Mesendoderm (in vitro differentiated cells): ENCODE measurements around the gene TSPAN11.
A peak's percentile ranks its signal among the peaks of the same experiment; 100 is the strongest.

Experiments
- DNase-seq: peaks from one replicate; pipeline ENCODE4 v3.0.0; 2013
- H2AK5ac ChIP-seq: 2 replicates; pipeline ENCODE4 v1.6.1; 2013; ENCODE audit warnings: low read length, inconsistent platforms
- H2BK120ac ChIP-seq: 2 replicates; pipeline ENCODE4 v1.6.1; 2013; ENCODE audit warnings: low read depth, mild to moderate bottlenecking, low read length, moderate library complexity, mixed read lengths
- H2BK15ac ChIP-seq: replicated peaks from 2 replicates; pipeline ENCODE4 v1.6.1; 2013; ENCODE audit warnings: low read depth, mild to moderate bottlenecking, moderate library complexity
- H2BK5ac ChIP-seq: 2 replicates; pipeline ENCODE4 v1.6.1; 2013; ENCODE audit warnings: low read length, inconsistent platforms
- H3K18ac ChIP-seq: 2 replicates; pipeline ENCODE4 v1.6.1; 2013; ENCODE audit warnings: mild to moderate bottlenecking, low read length, mixed read lengths
- H3K23ac ChIP-seq: one replicate; pipeline ENCODE4 v1.6.1; 2013; ENCODE audit warnings: low read length
- H3K27ac ChIP-seq: 2 replicates; pipeline ENCODE4 v1.5.1; 2013; ENCODE audit warnings: low read depth, mild to moderate bottlenecking, inconsistent platforms, low read length, moderate library complexity
- H3K27me3 ChIP-seq: 2 replicates; pipeline ENCODE4 v1.6.1; 2013; ENCODE audit warnings: low read length, control low read depth, mild to moderate bottlenecking, inconsistent platforms; ENCODE audit not compliant: insufficient read depth, poor library complexity
- H3K36me3 ChIP-seq: 2 replicates; pipeline ENCODE4 v1.6.1; 2013; ENCODE audit warnings: low read length, inconsistent platforms; ENCODE audit not compliant: control insufficient read depth, insufficient read depth
- H3K4ac ChIP-seq: one replicate; pipeline ENCODE4 v1.6.1; 2013; ENCODE audit warnings: low read depth, mild to moderate bottlenecking, low read length, moderate library complexity
- H3K4me1 ChIP-seq: 2 replicates; pipeline ENCODE4 v1.6.1; 2013; ENCODE audit warnings: low read depth, low read length, inconsistent platforms; ENCODE audit not compliant: control insufficient read depth
- H3K4me2 ChIP-seq: 2 replicates; pipeline ENCODE4 v1.6.1; 2013; ENCODE audit warnings: low read length
- H3K4me3 ChIP-seq: 2 replicates; pipeline ENCODE4 v1.5.1; 2013; ENCODE audit warnings: mild to moderate bottlenecking, low read length
- H3K56ac ChIP-seq: one replicate; pipeline ENCODE4 v1.6.1; 2013; ENCODE audit warnings: low read length
- H3K79me1 ChIP-seq: 2 replicates; pipeline ENCODE4 v1.6.1; 2013; ENCODE audit warnings: low read length, inconsistent platforms
- H3K79me2 ChIP-seq: 2 replicates; pipeline ENCODE4 v1.6.1; 2013; ENCODE audit warnings: mild to moderate bottlenecking, low read length; ENCODE audit not compliant: control insufficient read depth, insufficient read depth
- H3K9ac ChIP-seq: 2 replicates; pipeline ENCODE4 v1.6.1; 2013; ENCODE audit warnings: low read length, inconsistent platforms
- H4K5ac ChIP-seq: one replicate; pipeline ENCODE4 v1.6.1; 2013; ENCODE audit warnings: low read length
- H4K8ac ChIP-seq: one replicate; pipeline ENCODE4 v1.6.1; 2013; ENCODE audit warnings: low read depth, mild to moderate bottlenecking, control low read depth, low read length, moderate library complexity
- WGBS: extraction: QIAGEN DNeasy Blood & Tissue Kit; methylation state at CpG from one replicate; pipeline ENCODE4 v1.1.7; 2013; ENCODE audit warnings: low lambda C conversion rate, missing lambda C conversion rate; ENCODE audit not compliant: insufficient coverage; ENCODE audit errors: extremely low coverage; 5-methylcytosine and 5-hydroxymethylcytosine counted together

Gene TSPAN11

DNA sequence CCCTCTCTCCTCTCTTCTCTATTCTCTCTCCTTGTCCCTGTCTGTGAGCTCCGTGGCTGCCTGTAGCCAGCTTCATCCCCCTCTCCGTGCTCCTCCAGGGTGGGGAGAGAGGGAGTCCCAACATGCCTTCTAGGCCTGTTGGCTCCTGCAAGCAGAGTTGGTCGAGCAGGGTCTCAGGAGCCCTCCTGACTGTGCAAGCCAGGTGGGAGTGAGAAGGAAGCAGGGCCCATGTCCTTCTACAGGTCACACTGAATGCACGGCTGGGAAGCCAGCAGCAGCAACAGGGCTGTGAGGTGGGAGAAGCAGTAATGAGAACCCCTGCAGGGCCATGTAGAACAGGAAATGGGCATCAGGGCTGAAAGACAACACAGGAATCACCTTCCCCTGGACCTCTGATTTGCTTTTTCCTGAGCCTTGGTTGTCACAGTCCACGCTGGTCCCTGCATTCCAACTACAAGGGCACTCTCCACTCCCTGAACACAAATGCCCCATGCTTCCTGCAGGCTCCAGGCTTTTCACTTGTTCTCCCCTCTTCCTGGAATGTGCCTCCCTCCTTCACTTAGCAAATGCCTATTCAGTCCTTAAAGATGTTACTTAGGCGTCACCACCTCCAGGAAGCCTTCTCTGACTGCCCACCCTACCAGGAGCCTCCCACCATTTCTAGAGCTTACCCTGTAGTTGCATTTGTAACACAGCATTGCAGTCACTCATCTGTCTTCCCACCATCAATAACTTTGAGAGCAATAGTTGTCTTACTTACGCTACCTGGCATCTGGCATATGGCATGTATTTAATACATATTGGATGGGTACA lies 51.2 kb downstream of the TSPAN11 start:
- DNase-seq: peak; percentile 57
- H2AK5ac ChIP-seq: no peak overlapping the region
- H3K4ac ChIP-seq: no peak overlapping the region
- H2BK15ac ChIP-seq: no peak overlapping the region
- no peak overlapping the region for H2BK5ac ChIP-seq
- no peak overlapping the region for H3K4me2 ChIP-seq
- no peaks in the 10 kb centered on the region for H3K27me3 ChIP-seq
- H3K23ac ChIP-seq: no peak overlapping the region
- no peaks in the 10 kb centered on the region for H3K79me1 ChIP-seq
- H3K4me3 ChIP-seq: no peak overlapping the region
- no peak overlapping the region for H4K5ac ChIP-seq
- H3K36me3 ChIP-seq: no peaks in the 10 kb centered on the region
- H3K9ac ChIP-seq: no peak overlapping the region
- H4K8ac ChIP-seq: no peak overlapping the region
- H3K27ac ChIP-seq: no peak overlapping the region
- H3K18ac ChIP-seq: no peak overlapping the region
- H3K56ac ChIP-seq: no peak overlapping the region
- peaks cover 2% of the 10 kb centered on the region for H3K4me1 ChIP-seq
- H3K79me2 ChIP-seq: no peaks in the 10 kb centered on the region
- WGBS: no CpG with 5 or more reads among the region's 7 CpGs
- no peak overlapping the region for H2BK120ac ChIP-seq

DNA sequence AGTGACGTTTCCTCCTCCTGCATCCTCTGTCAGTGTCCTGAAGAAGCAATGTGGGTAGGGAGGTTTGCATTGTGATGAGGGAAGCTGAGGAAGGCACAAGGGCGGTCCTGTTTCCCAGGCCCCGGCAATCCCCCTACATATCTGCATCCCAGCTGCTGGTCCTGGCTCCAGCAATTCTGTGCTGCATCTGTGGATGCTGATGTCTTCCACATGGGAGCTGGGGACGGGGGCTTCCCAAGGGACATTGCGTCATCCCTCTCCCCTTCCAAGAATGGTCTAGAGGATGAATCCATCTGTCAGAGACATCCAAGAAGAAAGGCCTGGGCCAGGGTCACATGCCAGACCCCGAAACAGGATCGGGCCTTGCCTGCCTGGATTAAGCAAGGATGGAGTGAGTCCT lies 52.1 kb downstream of the TSPAN11 start:
- no peak overlapping the region for H3K18ac ChIP-seq
- H4K8ac ChIP-seq: no peak overlapping the region
- H3K27ac ChIP-seq: no peak overlapping the region
- no peak overlapping the region for H3K9ac ChIP-seq
- H3K79me1 ChIP-seq: no peaks in the 10 kb centered on the region
- H3K27me3 ChIP-seq: no peaks in the 10 kb centered on the region
- no peak overlapping the region for H2AK5ac ChIP-seq
- no peaks in the 10 kb centered on the region for H3K36me3 ChIP-seq
- no peak overlapping the region for H2BK120ac ChIP-seq
- peaks cover 2% of the 10 kb centered on the region for H3K4me1 ChIP-seq
- no peak for DNase-seq
- no peaks in the 10 kb centered on the region for H3K79me2 ChIP-seq
- H3K4ac ChIP-seq: no peak overlapping the region
- no peak overlapping the region for H2BK5ac ChIP-seq
- H4K5ac ChIP-seq: no peak overlapping the region
- no peak overlapping the region for H3K4me2 ChIP-seq
- no peak overlapping the region for H3K56ac ChIP-seq
- no peak overlapping the region for H3K23ac ChIP-seq
- H3K4me3 ChIP-seq: no peak overlapping the region
- WGBS: no CpG with 5 or more reads among the region's 7 CpGs
- H2BK15ac ChIP-seq: no peak overlapping the region

DNA sequence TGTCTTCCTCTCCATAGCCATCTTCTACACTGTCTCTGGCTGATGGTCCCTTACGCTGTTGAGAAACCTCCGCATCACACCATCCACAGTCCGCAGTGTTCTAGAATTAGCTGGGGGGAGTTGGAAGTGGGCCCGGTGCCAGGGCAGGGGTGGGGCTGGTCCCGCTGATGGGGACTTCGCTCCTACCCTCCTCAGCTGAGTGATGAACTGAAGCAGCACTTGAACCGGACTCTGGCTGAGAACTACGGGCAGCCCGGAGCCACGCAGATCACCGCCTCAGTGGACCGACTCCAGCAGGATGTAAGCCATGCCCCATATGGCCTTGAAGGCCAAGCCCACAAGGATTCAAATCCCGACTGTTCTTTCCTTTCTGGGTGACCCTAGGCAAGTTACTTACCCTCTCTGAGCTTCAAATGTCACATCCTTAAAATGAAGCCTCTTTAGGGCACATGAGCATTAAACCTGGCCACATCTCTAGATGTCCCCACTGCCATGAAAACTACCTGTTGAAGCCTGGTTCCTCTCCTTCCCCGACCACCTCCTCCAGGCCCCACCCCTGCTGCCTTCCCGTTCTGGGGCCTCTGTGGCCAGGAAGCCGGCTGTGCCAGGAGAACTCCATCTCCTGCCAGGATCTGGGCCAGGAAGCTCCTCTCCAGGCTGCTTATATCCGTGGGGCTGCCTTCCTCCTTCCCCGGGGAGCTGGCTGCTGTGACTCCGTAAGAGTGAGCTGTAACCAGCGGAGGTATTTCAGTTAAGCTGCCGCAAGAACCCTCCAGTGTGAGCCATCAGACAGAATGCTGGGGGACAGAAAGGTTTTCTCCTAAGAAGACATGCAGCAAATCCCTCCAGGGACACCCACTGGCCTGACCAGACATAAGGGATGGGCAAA lies 53.1 kb downstream of the TSPAN11 start:
- no peak overlapping the region for H3K23ac ChIP-seq
- peaks cover 2% of the 10 kb centered on the region for H3K4me1 ChIP-seq
- DNase-seq: no peak
- H3K27ac ChIP-seq: no peak overlapping the region
- WGBS: no CpG with 5 or more reads among the region's 21 CpGs
- H3K4me2 ChIP-seq: no peak overlapping the region
- H3K56ac ChIP-seq: no peak overlapping the region
- H2BK120ac ChIP-seq: no peak overlapping the region
- H3K79me2 ChIP-seq: no peaks in the 10 kb centered on the region
- H3K9ac ChIP-seq: no peak overlapping the region
- H4K5ac ChIP-seq: no peak overlapping the region
- H3K36me3 ChIP-seq: no peaks in the 10 kb centered on the region
- H4K8ac ChIP-seq: no peak overlapping the region
- no peaks in the 10 kb centered on the region for H3K79me1 ChIP-seq
- no peak overlapping the region for H2BK15ac ChIP-seq
- no peak overlapping the region for H3K18ac ChIP-seq
- no peak overlapping the region for H2AK5ac ChIP-seq
- no peak overlapping the region for H3K4ac ChIP-seq
- no peak overlapping the region for H2BK5ac ChIP-seq
- no peaks in the 10 kb centered on the region for H3K27me3 ChIP-seq
- no peak overlapping the region for H3K4me3 ChIP-seq

DNA sequence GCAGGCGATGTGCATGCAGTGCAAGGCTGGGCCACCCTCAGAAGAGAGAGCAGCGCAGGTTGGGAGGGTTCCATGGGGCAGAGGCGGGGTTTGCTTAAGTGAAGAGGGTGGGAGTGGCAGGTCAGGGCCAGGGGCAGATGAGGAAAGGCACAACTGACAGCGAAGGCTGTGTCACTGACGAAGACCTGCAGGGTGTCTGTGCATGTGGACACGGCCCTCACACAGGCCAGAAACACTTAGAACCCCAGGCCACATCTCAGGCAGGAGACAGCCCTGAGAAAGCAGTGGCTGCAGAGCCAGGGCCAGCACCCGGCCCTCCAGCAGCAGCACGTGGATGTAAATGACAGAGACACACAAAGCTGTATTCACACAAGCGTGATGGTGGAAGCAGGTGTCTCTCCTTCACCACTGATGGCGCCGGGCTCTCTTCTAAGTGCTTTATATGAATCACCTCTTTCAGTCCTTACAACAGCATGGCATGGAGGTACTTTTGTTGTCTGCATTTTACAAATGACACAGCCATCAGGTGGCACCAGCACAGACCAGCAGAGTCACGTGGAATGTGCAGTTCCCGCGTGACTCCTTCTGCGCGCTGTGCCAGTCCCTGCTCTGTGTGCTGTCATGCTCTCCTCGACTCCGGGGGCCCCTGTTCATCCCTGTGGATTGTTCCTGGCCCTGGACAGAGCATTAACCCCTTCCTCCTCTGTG lies 54.6 kb downstream of the TSPAN11 start:
- no peak overlapping the region for H3K27ac ChIP-seq
- peaks cover 2% of the 10 kb centered on the region for H3K4me1 ChIP-seq

DNA sequence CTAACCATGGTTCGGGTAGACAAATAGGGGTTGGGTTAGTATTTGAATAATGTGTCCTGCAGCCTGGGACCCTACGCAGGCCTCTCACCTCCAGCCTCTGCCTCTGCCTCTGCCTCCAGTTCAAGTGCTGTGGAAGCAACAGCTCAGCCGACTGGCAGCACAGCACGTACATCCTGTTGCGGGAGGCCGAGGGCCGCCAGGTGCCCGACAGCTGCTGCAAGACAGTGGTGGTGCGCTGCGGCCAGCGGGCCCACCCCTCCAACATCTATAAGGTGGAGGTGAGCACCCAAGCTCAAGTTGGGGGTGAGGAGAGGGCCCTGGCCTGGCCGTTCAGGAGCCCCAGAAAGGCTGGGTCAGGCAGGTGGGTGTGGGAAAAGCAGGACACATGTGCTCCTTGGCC lies 55.9 kb downstream of the TSPAN11 start:
- Histone ChIP-seq H3K4me3 (no peak overlapping the region), H2BK5ac (no peak overlapping the region), H2BK120ac (no peak overlapping the region), H3K18ac (no peak overlapping the region), H3K23ac (no peak overlapping the region), H3K36me3 (no peaks in the 10 kb centered on the region), H2AK5ac (no peak overlapping the region), H3K4ac (no peak overlapping the region), H3K27me3 (no peaks in the 10 kb centered on the region), H3K4me2 (no peak overlapping the region), H3K27ac (no peak overlapping the region), H4K5ac (no peak overlapping the region), H3K4me1 (peaks cover 1% of the 10 kb centered on the region), H3K79me2 (no peaks in the 10 kb centered on the region), H3K79me1 (no peaks in the 10 kb centered on the region), H3K56ac (no peak overlapping the region), H4K8ac (no peak overlapping the region), H2BK15ac (no peak overlapping the region), H3K9ac (no peak overlapping the region)
- DNase-seq: no peak
- no CpG with 5 or more reads among the region's 12 CpGs for WGBS

More for the DNA sequence above, 54.6 kb downstream of the TSPAN11 start:
- H3K4ac ChIP-seq: no peak overlapping the region
- H4K5ac ChIP-seq: no peak overlapping the region
- H3K36me3 ChIP-seq: no peaks in the 10 kb centered on the region
- DNase-seq: no peak
- H3K56ac ChIP-seq: no peak overlapping the region
- no peak overlapping the region for H2AK5ac ChIP-seq
- no peaks in the 10 kb centered on the region for H3K79me1 ChIP-seq
- WGBS: no CpG with 5 or more reads among the region's 18 CpGs
- no peak overlapping the region for H3K23ac ChIP-seq
- no peaks in the 10 kb centered on the region for H3K79me2 ChIP-seq
- H3K9ac ChIP-seq: no peak overlapping the region
- H4K8ac ChIP-seq: no peak overlapping the region
- no peaks in the 10 kb centered on the region for H3K27me3 ChIP-seq
- no peak overlapping the region for H3K4me3 ChIP-seq
- no peak overlapping the region for H3K4me2 ChIP-seq
- H2BK120ac ChIP-seq: no peak overlapping the region
- no peak overlapping the region for H3K18ac ChIP-seq
- H2BK15ac ChIP-seq: no peak overlapping the region
- H2BK5ac ChIP-seq: no peak overlapping the region
